Gastrocnemius medialis (tissue), 4 donors: ENCODE data around the gene AFDN.

ENCODE experiments used
- CTCF ChIP-seq, 5 experiments: fragments of 450-650 bp in 3 of 5; fragments of 200-600 bp in 2 of 5; sonication (generic) in 2 of 5; IDR thresholded peaks in 4 of 5; conservative IDR thresholded peaks in 1 of 5; 1 replicate in 4 of 5; 2 replicates in 1 of 5; pipeline ENCODE4 v1.5.1; 2016 to 2019; ENCODE audit warnings: antibody characterized with exemption in 5 of 5, mild to moderate bottlenecking in 3 of 5, moderate library complexity in 3 of 5
- POLR2A ChIP-seq, 2 donors: fragments of 450-650 bp; IDR thresholded peaks; one replicate each; pipeline ENCODE4 v1.6.1; 2017; ENCODE audit warnings: antibody characterized with exemption in 2 of 2, mild to moderate bottlenecking in 2 of 2, moderate library complexity in 2 of 2

- TF ChIP-seq POLR2A (IDR thresholded peaks at IDR 0.05) (no peak), CTCF (IDR thresholded peaks at IDR 0.05 in 4 of 5, conservative IDR thresholded peaks at IDR 0.05 in 1 of 5) (no peak)
These were observed 125.8 kb downstream of the AFDN start for GRCh38 chr6:167952512-167952859.
